CD4-positive, alpha-beta T cell treated with Interleukin-10 for 1 hour (primary cell): Measurements from ENCODE around the gene TLN1.

Experiments
- DNase-seq: peaks from one replicate; pipeline ENCODE4 v3.0.0-alpha.2; 2020

The TLN1 gene

GRCh38 chr9:35729101-35729500, 2.9 kb downstream of the TLN1 start:
- DNase-seq = no peak

DNA sequence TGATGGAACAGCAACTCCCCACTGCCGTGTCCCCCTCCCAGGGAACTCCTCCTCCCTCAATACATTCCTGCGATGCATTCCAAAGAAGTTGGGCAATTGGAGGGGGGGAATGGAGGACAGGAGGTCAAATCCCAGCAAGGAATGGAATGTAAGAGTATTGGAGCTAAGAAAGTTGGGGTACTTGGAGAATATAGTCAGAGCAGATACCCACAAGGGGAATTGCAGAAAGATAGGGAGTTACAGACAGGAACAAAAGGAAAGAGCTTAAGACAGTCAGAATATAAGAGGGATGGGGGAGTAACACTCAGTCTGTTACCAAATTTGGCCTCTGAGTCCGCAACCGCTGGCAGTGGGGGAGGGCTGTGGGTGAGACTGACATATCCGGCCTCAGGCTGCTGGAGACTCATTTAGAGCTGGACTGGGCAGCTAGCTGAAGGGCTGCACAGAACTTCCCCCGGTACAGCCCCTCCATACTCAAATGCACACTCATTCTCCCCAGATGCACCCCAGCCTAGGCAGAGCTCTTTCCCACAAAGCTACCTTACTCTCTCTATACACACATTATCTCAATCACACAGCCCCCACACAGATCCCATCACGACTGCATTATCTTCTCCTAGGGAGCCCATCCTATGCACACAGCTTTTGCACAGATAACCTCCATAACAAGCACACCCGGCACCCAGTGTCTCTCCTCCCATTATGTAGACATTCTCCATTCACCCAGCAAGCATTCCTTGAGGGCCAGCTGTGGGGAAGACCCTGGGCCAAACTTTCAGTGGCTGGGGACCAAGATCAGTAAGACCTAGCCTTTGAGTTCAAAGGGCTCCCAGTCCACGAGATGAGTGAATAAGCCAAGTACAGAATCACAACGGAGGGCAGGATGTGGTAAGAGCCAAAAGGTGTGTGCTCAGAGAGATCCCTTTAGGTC, 3.7 kb downstream of the TLN1 start:
- DNase-seq = peak; percentile 52

- DNase-seq = no peak
Measured at GRCh38 chr9:35727676-35728040, 4.3 kb downstream of the TLN1 start.

DNA sequence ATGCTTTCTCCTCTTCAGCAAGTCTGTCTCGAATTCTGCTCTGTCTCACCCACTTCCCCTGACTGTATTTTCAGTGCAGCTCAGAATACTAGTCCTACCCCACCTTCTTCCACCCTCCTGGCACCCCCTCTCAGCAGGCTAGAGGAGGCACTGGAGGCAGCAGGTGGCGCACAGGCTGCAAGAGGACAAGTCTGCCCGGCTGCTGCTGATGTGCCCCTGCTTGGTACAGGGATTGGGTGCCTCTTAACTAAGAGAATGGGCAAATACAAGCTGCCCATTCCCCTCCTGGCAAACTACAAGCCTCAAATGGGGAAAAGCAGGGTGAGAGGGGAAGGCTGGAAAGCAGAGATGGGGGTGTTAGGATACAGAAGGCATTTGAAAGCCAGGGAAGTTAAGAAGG, 5.1 kb downstream of the TLN1 start:
- peak; percentile 37 for DNase-seq

DNA sequence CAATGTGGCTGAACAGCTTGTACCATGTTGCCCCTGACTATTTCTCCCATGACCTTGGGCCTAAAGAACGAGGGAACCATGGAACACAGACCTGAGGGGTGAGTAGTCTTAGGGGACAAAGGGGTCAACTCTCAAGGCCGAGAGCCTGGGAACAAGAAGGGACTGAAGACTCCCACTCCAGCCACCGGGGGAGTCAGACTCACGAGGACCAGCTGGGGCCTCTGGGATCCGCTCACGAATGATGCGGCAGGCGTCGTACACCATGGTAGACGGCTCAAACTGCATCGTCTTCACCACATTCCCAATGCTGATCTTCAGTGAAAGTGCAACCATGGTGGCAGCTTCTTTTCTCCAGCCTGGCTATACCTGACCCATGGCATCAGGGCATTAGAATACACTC, 6.6 kb downstream of the TLN1 start:
- no peak for DNase-seq

DNA sequence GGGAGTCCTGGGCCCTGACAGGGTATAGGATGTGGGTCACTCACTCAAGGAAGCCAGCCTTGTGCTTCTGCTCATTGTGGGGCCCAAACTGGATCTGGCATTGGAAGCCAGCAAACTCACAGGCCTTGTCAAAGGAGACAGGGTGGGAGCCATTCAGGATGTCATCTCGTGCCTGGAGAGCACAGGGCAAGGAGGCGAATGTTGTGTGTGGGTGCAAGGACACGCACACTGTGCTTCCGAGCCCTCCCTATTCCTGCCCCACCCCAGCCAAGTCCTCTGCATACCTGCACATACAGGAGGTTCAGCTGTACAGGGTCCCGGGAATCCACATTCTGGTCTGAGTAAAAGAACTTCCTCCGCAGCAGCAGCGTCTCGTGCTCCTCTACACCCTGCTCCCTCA, 8.1 kb downstream of the TLN1 start:
- DNase-seq = no peak

- DNase-seq = no peak
Measured at GRCh38 chr9:35723426-35723825, 8.6 kb downstream of the TLN1 start.

DNA sequence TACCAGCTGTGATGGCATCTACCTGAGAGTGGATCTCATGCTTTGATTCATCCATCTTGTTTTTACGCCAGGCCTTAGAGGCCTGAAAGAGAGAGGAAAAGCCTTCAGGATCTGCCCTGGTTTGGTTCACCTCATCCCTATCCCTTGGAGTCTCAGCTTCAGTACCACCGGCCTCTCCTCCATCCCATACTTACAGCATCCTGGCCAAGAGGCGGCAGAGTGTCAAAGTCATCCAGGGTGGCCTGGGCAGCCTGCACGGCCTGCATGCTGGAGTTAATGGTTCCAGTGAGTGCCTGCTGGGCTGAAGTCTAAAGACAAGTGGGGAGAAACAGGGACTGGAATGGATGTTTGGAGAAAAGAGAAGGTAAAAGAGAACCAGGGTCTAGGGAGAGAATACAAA, 12.4 kb downstream of the TLN1 start:
- DNase-seq = no peak

GRCh38 chr9:35718721-35719511, 13.1 kb downstream of the TLN1 start:
- no peak for DNase-seq

DNA sequence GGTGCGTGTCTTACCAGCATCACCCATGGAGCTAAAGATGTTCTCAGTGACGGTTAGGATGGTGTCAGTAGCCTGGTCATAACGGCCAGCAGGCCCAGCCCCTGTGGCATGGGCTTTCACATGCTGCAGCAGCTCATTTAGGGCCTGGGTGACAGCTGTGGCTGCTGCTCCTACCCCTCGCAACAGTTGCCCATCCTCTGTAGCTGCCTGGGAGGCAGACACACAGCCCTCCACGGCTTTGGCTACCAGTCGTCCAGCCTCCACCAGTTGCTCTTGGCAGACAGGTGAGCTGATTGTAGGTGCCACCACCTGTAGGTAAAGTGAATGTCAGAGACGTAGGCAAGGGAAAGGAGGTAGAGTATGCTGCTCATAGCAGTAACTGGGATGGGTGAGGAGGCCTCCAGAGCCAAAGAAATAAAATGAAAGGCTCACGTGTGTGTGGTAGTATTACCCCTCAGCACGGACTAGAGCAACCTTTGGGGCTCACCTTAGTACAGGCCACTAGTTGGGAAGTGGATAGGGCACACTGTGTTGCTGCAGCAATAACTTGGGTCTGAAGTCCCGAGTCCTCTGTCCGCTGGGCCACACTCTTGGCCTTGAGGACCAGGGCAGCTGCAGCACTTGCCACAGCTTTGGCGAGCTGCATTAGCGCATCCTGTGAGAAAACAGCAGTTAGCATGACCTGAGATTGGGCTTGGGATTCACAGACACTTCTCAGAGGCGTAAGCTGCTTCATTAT, 14.7 kb downstream of the TLN1 start:
- no peak for DNase-seq

- DNase-seq = no peak
Measured at GRCh38 chr9:35716230-35716629, 15.8 kb downstream of the TLN1 start.

GRCh38 chr9:35714579-35715252, 17.3 kb downstream of the TLN1 start:
- no peak for DNase-seq

DNA sequence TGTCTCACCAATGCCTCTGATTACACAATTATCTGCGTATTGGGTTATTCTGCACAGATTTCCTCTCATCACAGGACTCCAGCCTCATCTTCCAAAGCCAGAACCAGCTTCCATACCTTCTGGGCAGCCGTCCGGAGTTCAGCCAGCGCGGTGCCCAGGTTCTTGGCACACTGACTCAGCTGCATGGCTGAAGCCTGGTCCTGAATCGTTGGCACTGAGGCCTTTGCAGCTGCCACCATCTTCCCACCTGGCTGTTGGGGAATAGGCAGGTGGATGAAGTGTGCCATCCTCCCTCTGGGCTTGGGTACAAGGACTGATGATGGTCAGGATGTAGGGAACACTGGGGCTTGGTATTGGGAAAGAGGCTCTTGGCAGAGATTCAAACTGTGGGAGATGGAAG, 17.9 kb downstream of the TLN1 start:
- no peak for DNase-seq

DNA sequence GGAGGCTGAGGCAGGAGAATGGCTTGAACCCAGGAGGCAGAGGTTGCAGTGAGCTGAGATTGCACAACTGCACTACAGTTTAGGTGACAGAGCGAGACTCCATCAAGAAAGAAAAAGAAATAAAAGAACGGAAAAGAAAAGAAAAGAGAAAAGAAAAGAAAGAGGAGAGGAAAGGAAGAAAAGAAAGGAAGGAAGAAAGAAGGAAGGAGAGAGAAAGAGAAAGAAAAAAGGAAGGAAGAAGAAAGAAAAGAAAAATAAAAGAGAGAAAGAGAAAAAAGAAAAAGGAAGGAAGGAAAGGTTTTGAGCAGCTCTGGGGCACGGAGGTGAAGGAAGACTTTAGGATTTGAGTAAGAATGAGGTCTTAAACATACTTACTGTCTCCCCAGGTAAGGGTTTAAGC, 18.4 kb downstream of the TLN1 start:
- DNase-seq = no peak

- DNase-seq = no peak
Measured at GRCh38 chr9:35712762-35713400, 19.1 kb downstream of the TLN1 start.

DNA sequence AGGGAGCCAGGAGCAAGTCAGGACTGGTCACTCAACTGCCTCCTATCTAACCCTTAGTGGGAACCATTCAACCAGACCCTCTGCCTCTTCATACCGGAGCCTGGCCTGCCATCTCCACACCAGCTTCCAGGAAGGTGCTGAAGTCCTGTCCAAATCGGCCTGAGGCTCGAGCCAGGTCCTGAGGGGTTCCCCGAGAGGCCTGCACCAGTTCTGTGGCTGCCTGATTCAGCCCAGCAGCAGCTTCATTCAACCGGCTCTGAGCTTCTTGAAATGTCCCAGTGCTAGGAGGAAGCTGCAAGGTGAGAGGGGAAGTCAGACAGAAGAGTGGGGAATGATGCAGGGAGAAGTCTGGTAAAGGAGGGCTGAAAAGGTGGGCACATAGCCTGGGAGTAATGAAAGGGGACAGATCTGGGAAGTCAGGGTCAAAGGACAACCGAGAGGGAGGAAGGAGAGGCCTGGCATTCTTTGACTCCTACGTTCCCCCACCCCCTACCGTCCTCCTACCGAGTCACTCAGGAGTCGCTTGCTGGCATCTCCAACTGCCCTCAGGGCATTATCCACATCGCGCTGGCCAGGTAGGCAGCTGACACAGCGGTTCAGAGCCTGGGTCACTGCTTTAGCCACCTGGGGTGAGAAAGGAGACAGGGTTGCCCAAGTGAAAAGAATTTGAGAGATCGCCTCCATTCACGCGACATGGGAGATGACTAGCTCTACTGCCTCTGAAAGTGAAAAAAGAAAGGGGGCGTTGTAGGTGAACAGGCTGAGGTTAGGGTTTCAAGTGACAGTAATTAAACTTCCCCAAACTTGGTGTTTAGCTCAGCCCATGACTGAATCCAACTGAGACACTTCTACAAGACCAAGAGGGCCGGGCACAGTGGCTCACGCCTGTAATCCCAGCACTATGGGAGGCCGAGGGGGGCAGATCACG, 20.2 kb downstream of the TLN1 start:
- no peak for DNase-seq

DNA sequence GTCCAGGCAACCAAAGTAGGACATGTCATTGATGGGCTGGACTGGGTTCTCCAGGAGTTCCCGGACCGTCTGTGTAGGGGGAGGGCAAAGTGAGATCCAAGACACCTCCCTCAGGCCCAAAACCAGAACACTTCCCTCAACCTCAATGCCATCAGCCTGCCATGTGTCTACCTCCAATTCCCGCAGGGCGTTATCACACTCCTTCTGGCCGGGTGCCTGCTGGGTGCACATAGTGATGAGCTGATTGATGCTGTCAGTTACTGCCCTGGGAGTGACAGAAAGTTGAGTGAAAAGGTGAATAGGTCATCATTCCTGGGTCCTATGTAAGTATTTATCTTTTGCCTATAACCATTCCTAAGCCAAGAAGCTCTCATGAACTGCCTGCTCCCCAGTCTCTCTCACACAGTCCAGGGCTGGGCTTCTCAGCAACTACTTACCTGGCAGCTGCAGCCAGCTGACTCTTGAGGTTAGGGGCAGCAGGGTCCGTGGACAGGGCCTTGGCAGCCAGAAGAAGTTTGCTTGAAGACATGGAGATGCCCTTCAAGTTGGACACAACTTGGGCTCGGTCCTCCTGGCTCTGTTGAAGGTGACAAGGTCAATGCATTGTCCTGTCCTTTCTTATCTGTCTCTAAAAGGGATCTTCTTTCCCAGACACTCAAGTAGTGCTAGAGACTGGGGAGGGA, 21.0 kb downstream of the TLN1 start:
- DNase-seq = no peak

GRCh38 chr9:35708146-35708545, 23.8 kb downstream of the TLN1 start:
- DNase-seq = no peak

DNA sequence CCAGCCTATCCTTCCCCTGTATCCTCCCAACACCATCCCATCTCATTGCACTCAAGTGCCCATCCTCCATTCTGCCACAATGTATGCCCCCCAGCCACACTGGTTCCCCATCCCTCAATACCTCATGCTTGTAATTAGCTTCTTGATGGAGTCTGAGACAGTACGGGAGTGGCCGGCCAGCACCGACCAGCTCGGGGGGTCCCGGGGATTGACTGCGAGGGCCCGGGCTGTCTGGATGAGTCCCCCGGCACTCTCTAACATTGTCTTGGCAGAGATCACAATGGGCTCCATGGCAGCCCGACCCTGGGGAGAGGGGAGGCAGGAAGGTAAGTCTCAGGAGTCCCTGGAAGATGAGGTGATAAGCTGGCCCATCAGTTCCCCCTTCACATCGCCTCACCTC, 25.0 kb downstream of the TLN1 start:
- DNase-seq = no peak

GRCh38 chr9:35705836-35706430, 26.1 kb downstream of the TLN1 start:
- DNase-seq = no peak
